ENCODE results near the gene CRKL. TPM values are rescaled to one million over a fixed set of nuclear protein-coding genes. Genes with fewer than 3 reads are reported as not detected.
"Not testable (repeated sequence)": the region's sequence is repeated elsewhere in the genome, so short reads cannot be mapped to it uniquely, and the experiment has no call there.

The CRKL gene
- total RNA-seq, 2 donors from 2014 or later: 70.0 to 84.9 TPM

DNA sequence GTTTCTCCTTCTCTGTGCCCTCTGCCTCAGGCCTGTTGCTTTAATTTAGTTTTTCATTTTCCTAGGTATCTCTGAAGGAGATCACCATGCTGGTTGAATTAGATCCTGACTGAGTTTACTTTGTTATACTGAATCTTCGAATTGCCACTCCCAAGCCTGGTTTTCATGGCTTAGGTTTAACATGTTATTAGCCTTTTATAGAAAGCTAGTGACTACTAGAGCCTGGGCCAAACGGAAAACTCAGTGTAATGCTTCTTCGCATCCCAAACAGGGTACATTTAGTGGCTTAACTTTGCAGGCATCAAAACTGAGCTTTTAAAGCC lies 3.6 kb downstream of the CRKL start:
- peaks cover 20 to 23% of the 10 kb centered on the region in 2 donors for H3K36me3 Mint-ChIP-seq
- DNase-seq (ENCODE audit: low spot score in 2 of 2) (no peak), ATAC-seq (no peak)
- no peak overlapping the region for H3K27ac Mint-ChIP-seq
- no peaks in the 10 kb centered on the region for H3K9me3 Mint-ChIP-seq

DNA sequence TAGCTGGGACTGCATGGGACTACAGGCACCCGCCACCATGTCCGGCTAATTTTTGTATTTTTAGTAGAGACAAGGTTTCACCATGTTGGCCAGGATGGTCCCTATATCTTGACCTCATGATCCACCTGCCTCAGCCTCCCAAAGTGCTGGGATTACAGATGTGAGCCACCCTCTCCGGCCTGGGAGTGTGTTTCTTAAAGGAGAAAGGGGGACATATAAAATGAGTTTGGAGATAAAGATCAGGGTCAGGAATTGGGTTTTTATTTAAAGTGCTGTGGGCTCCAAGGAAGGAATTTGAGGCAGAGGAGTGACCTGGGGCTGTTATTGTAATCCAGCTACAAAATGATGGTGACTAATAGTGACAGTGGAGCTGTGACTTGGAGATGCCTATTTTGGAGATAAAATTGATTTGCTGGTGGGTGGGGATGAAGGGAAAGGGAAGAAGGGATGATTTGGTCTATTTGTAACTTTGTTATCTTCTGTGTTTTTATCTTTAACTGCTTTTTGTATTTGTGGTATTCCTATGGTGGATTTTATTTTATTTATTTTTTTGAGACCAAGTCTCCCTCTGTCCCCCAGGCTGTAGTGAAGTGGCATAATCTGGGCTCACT lies 5.0 kb downstream of the CRKL start:
- no peak for DNase-seq (ENCODE audit: low spot score in 2 of 2)
- Mint-ChIP-seq H3K9me3 (no peaks in the 10 kb centered on the region), H3K36me3 (peaks cover 20 to 23% of the 10 kb centered on the region in 2 donors), H3K27ac (no peak overlapping the region)
- ATAC-seq: no peak

DNA sequence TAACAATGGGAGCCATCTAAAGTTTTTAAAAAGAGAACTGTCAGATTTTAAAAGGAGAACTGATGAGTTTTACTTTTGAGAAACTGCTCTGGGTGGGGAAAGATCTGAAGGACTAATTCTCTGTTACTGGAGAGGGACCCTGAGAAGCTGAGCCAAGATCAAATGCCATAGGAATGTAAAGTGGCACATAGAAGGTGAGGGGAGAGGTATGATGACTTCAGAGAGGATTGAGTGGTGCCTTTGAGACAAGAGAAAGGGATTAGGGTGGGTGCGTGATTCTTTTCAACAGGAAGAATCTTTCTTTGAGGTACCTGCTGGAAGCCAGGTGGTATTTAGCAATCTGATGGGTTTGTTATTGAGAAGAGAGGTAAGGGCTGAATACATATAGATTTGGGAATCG lies 9.0 kb downstream of the CRKL start:
- peaks cover 0 to 18% of the 10 kb centered on the region in 2 donors for H3K36me3 Mint-ChIP-seq
- peak overlapping the region; percentile 0 to 8 for H3K27ac Mint-ChIP-seq
- ATAC-seq: no peak
- no peaks in the 10 kb centered on the region for H3K9me3 Mint-ChIP-seq
- no peak for DNase-seq (ENCODE audit: low spot score in 2 of 2)

DNA sequence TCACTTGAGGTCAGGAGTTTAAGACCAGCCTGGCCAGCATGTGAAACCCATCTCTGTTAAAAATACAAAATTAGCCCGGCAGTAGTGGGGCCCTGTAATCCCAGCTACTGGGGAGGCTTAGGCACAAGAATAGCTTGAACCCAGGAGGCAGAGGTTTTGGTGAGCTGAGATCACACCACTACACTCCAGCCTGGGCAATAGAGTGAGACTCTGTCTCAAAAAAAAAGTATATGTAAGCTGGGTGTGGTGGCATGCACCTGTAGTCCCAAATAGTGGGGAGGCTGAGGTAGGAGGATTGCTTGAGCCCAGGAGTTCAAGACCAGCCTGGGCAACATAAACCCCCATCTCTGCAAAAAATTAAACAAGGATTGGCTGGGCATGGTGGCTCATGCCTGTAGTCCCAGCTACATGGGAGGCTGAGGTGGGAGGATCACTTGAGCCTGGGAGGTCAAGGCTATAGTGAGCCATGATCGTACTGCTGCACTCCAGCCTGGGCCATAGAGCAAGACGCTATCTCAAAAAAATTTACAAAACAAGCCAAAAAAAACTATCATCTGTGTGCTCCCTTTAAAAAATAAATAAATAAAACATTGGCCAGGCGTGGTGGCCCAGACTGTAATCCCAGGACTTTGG lies 10.8 kb downstream of the CRKL start:
- Mint-ChIP-seq H3K36me3 (peaks cover 0 to 18% of the 10 kb centered on the region in 2 donors), H3K9me3 (no peaks in the 10 kb centered on the region), H3K27ac (peak overlapping the region in 1 of 2 donors; percentile 89)
- no peak for ATAC-seq
- DNase-seq (ENCODE audit: low spot score in 2 of 2): no peak

DNA sequence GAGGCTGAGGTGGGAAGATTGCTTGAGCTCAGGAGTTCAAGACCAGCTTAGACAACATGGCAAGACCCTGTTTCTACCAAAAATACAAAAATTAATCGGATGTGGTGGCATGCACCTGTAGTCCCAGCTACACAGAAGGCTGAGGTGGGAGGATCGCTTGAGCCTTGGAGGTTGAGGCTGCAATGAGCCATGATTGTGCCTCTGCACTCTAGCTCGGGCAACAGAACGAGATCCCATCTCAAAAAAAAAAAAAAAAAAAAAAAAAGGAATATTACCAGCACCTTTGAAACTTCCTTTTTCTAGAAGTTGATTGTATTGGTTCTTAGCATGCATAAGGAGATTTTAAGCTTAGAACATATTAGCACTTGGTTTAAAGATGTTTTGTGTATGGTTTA lies 11.4 kb downstream of the CRKL start:
- DNase-seq (ENCODE audit: low spot score in 2 of 2) (no peak), ATAC-seq (no peak)
- Mint-ChIP-seq H3K27ac (no peak overlapping the region), H3K9me3 (no peaks in the 10 kb centered on the region), H3K36me3 (peaks cover 0 to 19% of the 10 kb centered on the region in 2 donors)

DNA sequence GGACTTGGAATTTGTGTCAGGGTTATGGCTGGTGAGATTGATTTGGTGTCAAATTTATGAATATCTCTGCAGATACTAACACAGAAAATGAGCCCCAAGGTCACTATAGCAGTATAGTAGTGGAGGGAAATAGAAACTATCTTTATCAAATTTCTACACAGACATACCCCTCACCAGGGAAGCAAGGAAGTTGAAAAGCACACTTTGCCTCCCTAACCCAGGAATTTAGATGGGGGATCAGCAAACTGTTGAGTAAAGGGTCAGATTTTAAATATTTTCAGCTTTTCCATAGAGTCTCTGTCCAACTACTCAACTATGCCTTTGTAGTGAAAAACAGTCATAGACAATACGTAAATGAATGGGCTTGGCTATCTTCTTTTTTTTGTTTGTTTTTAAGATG lies 12.8 kb downstream of the CRKL start:
- no peak overlapping the region for H3K27ac Mint-ChIP-seq
- peaks cover 0 to 30% of the 10 kb centered on the region in 2 donors for H3K36me3 Mint-ChIP-seq
- no peaks in the 10 kb centered on the region for H3K9me3 Mint-ChIP-seq
- no peak for ATAC-seq
- DNase-seq (ENCODE audit: low spot score in 2 of 2): no peak

DNA sequence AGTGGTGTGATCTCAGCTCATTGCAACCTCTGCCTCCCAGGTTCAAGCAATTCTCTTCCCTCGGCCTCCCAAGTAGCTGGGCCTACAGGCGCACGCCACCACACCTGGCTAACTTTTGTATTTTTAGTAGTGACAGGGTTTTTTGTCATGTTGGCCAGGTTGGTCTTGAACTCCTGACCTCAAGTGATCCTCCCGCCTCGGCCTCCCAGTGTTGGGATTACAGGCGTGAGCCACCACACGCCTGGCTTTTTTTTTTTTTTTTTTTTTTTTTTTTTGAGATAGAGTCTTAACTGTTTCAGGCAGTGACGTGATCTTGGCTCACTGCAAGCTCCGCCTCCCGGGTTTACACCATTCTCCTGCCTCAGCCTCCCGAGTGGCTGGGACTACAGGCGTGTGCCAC lies 13.2 kb downstream of the CRKL start:
- not testable (repeated sequence) for ATAC-seq; H3K9me3 Mint-ChIP-seq; DNase-seq (ENCODE audit: low spot score in 2 of 2)
- H3K36me3 Mint-ChIP-seq: peaks cover 0 to 30% of the 10 kb centered on the region in 2 donors
- peak overlapping the region in 1 of 2 donors; percentile 14 for H3K27ac Mint-ChIP-seq

DNA sequence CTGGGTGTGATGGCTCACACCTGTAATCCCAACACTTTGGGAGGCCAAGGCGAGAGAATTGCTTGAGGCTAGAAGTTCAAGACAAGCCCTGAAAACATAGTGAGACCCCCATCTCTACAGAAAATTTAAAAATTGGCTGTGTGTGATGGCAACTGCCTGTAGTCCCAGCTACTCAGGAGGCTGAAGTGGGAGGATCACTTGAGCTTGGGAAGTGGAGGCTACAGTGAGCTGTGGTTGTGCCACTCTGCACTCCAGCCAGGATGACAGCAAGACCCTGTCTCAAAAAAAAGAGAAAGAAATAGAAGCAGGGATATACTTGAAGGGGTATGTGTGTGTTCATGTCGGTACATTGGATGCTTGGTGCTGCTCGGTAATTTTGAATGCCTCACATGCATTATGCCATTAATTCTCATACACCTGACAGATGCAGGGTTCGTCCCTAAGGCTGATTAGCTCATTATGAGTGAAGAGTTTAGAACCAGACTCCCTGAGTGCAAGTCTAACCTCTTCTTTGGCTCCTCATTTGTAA lies 14.0 kb downstream of the CRKL start:
- no peak for ATAC-seq
- H3K9me3 Mint-ChIP-seq: no peaks in the 10 kb centered on the region

DNA sequence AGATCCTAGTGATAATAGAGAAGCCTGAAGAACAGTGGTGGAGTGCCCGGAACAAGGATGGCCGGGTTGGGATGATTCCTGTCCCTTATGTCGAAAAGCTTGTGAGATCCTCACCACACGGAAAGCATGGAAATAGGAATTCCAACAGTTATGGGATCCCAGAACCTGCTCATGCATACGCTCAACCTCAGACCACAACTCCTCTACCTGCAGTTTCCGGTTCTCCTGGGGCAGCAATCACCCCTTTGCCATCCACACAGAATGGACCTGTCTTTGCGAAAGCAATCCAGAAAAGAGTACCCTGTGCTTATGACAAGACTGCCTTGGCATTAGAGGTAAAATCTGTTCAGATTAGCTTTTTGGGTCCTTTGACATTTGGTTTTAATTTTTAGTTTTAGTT lies 16.7 kb downstream of the CRKL start:
- DNase-seq (ENCODE audit: low spot score in 2 of 2): no peak
- no peaks in the 10 kb centered on the region for H3K9me3 Mint-ChIP-seq
- no peak for ATAC-seq
- H3K36me3 Mint-ChIP-seq: peaks cover 0 to 28% of the 10 kb centered on the region in 2 donors
- H3K27ac Mint-ChIP-seq: no peak overlapping the region

More for the DNA sequence above, 14.0 kb downstream of the CRKL start:
- no peak for DNase-seq (ENCODE audit: low spot score in 2 of 2)
- H3K36me3 Mint-ChIP-seq: peaks cover 0 to 30% of the 10 kb centered on the region in 2 donors
- peak overlapping the region in 1 of 2 donors; percentile 14 for H3K27ac Mint-ChIP-seq

DNA sequence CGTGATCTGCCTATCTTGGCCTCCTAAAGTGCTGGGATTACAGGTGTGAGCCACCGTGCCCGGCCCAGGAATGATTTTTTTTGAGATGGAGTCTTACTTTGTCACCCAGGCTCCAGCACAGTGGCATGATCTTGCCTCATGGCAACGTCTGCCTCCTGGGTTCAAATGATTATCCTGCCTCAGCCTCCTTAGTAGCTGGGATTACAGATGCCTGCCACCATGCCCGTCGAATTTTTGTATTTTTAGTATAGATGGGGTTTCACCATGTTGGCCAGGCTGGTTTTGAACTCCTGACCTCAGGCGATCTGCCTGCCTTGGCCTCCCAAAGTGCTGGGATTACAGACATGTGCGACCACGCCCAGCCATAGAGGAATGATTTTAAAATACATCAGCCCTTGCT lies 17.8 kb downstream of the CRKL start:
- not testable (repeated sequence) for DNase-seq (ENCODE audit: low spot score in 2 of 2); ATAC-seq; H3K9me3 Mint-ChIP-seq; H3K27ac Mint-ChIP-seq
- H3K36me3 Mint-ChIP-seq: peaks cover 0 to 27% of the 10 kb centered on the region in 2 donors

DNA sequence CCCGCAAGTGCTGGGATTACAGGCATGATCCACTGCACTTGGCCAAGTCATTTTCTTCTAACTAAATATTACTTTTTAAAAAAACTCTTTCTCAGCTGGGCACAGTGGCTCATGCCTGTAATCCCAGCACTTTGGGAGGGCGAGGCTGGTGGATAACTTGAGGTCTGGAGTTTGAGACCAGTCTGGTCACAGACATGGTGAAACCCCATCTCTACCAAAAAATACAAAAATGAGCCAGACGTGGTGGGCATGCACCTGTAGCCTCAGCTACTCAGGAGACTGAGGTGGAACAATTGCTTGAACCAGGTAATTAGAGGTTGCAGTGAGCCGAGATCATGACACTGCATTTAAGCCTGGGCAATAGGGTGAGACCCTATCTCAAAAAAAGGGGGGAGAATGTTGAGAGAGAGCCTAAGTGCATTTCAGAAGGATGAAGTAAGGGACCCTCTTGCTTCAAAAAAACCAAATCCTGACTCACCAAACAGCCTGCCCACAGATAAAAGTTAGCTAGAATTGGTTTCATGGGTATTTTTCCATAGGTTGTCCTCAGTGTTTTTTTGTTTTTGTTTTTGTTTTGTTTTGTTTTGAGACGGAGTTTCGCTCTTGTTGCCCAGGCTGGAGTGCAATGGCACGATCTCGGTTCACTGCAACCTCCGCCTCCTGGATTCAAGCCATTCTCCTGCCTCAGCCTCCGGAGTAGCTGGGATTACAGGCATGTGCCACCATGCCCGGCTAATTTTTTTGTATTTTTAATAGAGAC lies 18.8 kb downstream of the CRKL start:
- not testable (repeated sequence) for ATAC-seq; H3K9me3 Mint-ChIP-seq; DNase-seq (ENCODE audit: low spot score in 2 of 2); H3K27ac Mint-ChIP-seq
- peaks cover 0 to 35% of the 10 kb centered on the region in 2 donors for H3K36me3 Mint-ChIP-seq

DNA sequence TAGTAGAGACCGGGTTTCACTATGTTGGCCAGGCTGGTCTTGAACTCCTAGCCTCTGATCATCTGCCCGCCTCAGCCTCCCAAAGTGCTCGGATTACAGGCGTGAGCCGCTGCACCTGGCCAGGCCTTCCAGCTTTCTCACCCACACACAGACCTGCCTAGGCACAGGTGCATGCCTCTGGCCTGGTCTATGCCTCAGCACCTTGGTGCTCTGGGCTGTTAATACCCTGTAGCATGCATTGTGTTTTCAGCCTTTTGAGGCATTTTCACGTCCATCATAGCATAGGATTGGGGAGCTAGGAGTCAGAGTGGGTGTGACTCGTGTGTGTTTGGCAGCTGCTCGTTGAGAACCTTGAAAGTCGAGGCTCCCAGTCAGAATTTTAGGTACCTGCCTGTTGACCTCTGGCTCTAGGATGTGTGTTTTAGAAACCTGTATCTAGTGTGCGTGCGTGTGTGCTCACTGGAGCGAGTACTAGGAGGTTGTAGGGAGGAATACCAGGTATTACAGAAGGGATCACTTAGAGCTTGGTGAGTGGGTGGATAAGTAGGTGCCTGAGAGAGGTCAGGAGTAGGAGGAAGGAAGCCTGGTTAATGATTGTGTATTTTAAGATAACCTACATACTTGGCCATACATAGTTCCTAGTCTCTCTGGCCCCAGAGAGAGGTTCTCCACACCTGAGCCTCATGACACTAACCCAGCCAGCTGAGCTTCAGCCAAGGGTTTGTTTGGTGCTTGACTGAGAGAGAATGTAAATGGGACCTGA lies 20.0 kb downstream of the CRKL start:
- Mint-ChIP-seq H3K27ac (peak overlapping the region in 1 of 2 donors; percentile 78), H3K9me3 (no peaks in the 10 kb centered on the region), H3K36me3 (peaks cover 0 to 35% of the 10 kb centered on the region in 2 donors)
- DNase-seq (ENCODE audit: low spot score in 2 of 2) (no peak), ATAC-seq (no peak)

DNA sequence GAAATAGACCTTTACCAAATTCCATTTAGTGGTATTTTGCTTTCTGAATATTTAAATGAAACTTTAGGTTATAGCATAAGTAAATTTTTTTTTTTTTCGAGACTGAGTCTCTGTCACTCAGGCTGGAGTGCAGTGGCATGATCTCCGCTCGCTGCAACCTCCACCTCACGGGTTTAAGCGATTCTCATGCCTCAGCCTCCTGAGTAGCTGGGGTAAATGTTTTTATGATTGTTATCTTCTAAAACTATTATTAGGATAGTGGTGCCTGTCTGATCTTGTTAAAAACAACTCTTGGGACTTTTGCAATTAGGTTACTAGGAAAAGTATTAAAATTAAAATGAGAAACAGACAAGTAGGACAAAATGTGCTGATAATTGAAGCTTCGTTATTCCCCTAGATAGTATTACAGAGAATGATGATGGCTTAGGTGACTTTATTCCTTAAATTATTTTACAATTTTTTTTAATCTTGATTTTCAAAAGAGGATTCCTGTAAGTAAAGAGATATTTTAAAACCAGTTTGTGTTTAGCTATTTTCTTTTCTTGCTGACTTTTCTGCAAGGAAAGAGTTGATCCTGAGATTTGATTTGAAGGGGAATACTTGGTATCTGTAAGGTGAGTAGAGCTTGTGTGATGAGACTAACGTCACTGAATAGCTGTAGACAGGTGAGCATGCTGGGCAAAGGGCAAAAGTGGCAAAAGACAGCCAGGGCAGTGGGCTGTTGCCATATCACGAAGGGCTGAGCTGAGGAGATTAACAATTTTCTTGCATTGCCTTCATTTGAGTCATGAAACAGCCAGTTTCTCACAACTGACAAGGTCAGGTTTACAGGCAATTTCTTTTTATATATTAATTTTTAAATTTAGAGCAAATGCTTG lies 20.8 kb downstream of the CRKL start:
- no peak for DNase-seq (ENCODE audit: low spot score in 2 of 2)
- ATAC-seq: no peak
- no peak overlapping the region for H3K27ac Mint-ChIP-seq
- no peaks in the 10 kb centered on the region for H3K9me3 Mint-ChIP-seq
- H3K36me3 Mint-ChIP-seq: peaks cover 0 to 40% of the 10 kb centered on the region in 2 donors

DNA sequence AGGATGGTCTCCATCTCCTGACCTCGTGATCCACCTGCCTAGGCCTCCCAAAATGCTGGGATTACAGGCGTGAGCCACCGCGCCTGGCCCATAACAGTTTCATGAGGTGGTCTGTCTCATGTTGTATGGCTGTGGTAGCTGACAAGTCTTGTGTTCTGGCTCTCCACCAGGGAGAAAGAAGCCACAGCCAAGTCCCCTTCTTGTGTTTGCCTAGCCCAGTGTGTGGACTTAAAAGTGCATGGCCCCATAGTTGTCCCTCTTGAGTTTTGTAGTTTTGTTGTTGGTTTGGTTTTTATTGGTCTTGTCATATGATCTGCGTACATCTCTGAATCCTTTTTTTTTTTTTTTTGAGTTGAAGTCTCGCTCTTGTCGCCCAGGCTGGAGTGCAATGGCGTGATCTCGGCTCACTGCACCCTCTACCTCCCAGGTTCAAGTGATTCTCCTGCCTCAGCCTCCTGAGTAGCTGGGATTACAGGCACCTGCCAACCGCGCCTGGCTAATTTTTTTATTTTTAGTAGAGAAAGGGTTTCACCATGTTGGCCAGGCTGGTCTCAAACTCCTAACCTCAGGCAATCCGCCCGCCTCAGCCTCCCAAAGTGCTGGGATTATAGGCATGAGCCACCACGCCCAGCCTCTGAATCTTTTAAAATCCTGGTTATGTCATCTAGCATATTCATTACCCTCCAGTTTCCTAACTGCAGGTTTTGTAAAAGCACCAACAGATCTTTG lies 22.4 kb downstream of the CRKL start:
- H3K36me3 Mint-ChIP-seq: peaks cover 0 to 37% of the 10 kb centered on the region in 2 donors
- not testable (repeated sequence) for H3K9me3 Mint-ChIP-seq; ATAC-seq; H3K27ac Mint-ChIP-seq; DNase-seq (ENCODE audit: low spot score in 2 of 2)

DNA sequence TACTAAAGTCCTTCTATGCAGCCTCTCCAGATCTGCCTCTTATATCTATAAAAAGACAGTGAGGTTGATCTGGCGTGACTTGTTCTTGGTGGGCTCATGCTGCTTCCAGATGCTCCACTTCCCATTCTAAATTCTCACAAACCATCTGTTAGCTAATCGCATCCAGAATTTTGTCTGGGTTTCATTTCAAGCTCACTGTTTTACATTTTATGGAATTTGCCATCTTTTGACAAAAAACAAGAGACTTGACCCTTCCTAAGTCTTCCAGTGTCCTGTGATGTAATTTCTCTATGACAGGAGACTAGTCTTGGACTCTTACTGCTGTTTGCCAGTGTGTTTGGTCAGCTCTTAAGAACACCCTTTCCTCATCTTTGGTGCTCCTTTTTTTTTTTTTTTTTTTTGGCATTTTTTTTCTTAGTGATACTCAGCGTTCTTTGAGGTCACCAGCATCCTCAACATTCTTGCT lies 23.0 kb downstream of the CRKL start:
- Mint-ChIP-seq H3K27ac (no peak overlapping the region), H3K9me3 (no peaks in the 10 kb centered on the region), H3K36me3 (peaks cover 0 to 36% of the 10 kb centered on the region in 2 donors)
- DNase-seq (ENCODE audit: low spot score in 2 of 2): no peak
- no peak for ATAC-seq
